ENCODE results near the gene SAMD11.

- TF ChIP-seq EZH2 (IDR thresholded peaks at IDR 0.05; ENCODE audit: insufficient read depth, low read length) (no peak), CTCF (IDR thresholded peaks at IDR 0.05; ENCODE audit: insufficient read depth, low read depth, low read length) (no peak)
These were observed 19.3 kb downstream of the SAMD11 start for GRCh38 chr1:942864-943533.

Data from astrocyte (in vitro differentiated cells and primary cell).